SK-N-MC (cell line): ENCODE results near the gene DICER1.
"Not testable (repeated sequence)": the region's sequence is repeated elsewhere in the genome, so short reads cannot be mapped to it uniquely, and the experiment has no call there.

ENCODE experiments used
- EZH2 ChIP-seq: fragments of 200-600 bp; sonication (generic); IDR thresholded peaks from one replicate; pipeline ENCODE4 v1.6.1; 2017; ENCODE audit warnings: antibody characterized with exemption
- FOXP2 ChIP-seq: optimal IDR thresholded peaks from 2 replicates; pipeline ENCODE3; 2011; ENCODE audit warnings: mild to moderate bottlenecking, moderate library complexity; ENCODE audit not compliant: insufficient read depth; ENCODE audit errors: extremely low read length, control extremely low read depth
- POLR2AphosphoS5 ChIP-seq: IDR thresholded peaks from 2 replicates; pipeline ENCODE4 v1.6.1; 2012; ENCODE audit warnings: mild to moderate bottlenecking, low read depth, low read length, borderline replicate concordance

- TF ChIP-seq EZH2, POLR2AphosphoS5, FOXP2: not testable (repeated sequence)
Measured at GRCh38 chr14:95201745-95202144, 44.4 kb upstream of the DICER1 start.
